BLaER1 treated with 17β-estradiol and CSF1 and Interleukin-3, amounts not matched to agents 10 nM and 100 nM (cell line): Measurements from ENCODE around the gene PRDX6.

ENCODE experiments used
- H3K27ac ChIP-seq, 11 experiments: shearing (Covaris generic); formaldehyde crosslinking; 2 replicates each; pipeline ENCODE4 v1.8.1; 2022
- H3K27me3 ChIP-seq, 11 experiments: shearing (Covaris generic); formaldehyde crosslinking; 2 replicates each; pipeline ENCODE4 v1.8.1; 2022
- H3K36me3 ChIP-seq, 11 experiments: shearing (Covaris generic); formaldehyde crosslinking; 2 replicates each; pipeline ENCODE4 v1.8.1; 2022
- H3K4me1 ChIP-seq, 10 experiments: shearing (Covaris generic); formaldehyde crosslinking; 2 replicates each; pipeline ENCODE4 v1.8.1; 2022
- H3K4me2 ChIP-seq, 11 experiments: shearing (Covaris generic); formaldehyde crosslinking; 2 replicates each; pipeline ENCODE4 v1.8.1; 2022
- H3K4me3 ChIP-seq, 10 experiments: shearing (Covaris generic); formaldehyde crosslinking; 2 replicates each; pipeline ENCODE4 v1.8.1; 2022
- H3K9ac ChIP-seq, 11 experiments: shearing (Covaris generic); formaldehyde crosslinking; 2 replicates each; pipeline ENCODE4 v1.8.1; 2022
- H3K9me3 ChIP-seq, 11 experiments: shearing (Covaris generic); formaldehyde crosslinking; replicated peaks in 1 of 11; 2 replicates each; pipeline ENCODE4 v1.8.1; 2022
- H4K20me1 ChIP-seq, 11 experiments: shearing (Covaris generic); formaldehyde crosslinking; 2 replicates each; pipeline ENCODE4 v1.8.1; 2022
- Cebpa-rat ChIP-seq, 11 experiments: shearing (Covaris generic); IDR thresholded peaks; 2 replicates each; pipeline ENCODE4 v1.8.1; 2022

Gene PRDX6, protein sequence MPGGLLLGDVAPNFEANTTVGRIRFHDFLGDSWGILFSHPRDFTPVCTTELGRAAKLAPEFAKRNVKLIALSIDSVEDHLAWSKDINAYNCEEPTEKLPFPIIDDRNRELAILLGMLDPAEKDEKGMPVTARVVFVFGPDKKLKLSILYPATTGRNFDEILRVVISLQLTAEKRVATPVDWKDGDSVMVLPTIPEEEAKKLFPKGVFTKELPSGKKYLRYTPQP

DNA sequence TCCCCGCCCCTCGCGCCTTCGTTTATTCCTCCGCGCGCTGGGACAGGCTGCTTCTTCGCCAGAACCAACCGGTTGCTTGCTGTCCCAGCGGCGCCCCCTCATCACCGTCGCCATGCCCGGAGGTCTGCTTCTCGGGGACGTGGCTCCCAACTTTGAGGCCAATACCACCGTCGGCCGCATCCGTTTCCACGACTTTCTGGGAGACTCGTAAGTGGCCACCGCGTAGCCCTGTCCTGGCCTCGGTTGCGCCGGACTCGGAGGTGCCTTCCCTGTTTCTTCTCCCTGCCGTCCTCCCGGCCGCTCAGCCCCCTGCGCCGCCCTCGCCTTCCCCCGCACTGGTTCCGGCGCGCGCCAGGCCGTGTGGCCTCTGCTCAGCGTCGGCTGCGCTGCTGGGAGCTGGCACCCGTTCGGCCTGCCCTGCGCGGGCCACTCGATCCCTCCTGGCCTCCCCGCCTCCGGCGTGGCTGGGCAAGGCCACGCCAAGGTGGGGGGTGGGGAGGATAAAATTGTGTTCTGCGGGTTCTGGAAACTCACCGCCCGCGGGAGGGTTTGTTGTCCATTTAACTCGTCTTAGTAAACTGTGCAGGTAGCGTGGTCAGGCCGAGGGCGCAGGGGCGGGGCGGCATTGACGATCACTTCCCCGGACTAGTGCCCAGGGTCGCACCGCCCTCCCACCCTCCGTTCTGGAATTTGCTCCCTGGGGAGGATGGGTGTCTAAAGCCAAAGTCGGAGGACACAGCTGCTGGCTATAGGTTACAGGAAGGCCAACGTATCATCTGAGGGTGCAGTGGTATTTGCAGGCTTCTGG is at the start of gene PRDX6:
Gene PRDX6, plus strand, starts transcription at position 50 of the 808 bp plus-strand sequence. Its CDS starts 63 bp downstream, at position 113.
- H3K27me3 ChIP-seq: no peaks in the 10 kb centered on the region
- peaks cover 0 to 3% (median 2%) of the 10 kb centered on the region in 11 experiments; a peak in 12 of 22 replicates for H3K9me3 ChIP-seq
- peaks cover 9 to 45% (median 23%) of the 10 kb centered on the region in 11 experiments; a peak in 15 of 22 replicates for H4K20me1 ChIP-seq
- H3K4me2 ChIP-seq: peak within 1 kb of the TSS; percentile 91 to 99 (median 95)
- peaks cover 34 to 61% (median 40%) of the 10 kb centered on the region in 10 experiments for H3K4me1 ChIP-seq
- TF ChIP-seq Cebpa-rat (IDR thresholded peaks at IDR 0.05): no peak
- peak within 1 kb of the TSS; percentile 66 to 98 (median 95) for H3K27ac ChIP-seq
- H3K9ac ChIP-seq: peak within 1 kb of the TSS; percentile 88 to 96 (median 95)
- peak within 1 kb of the TSS; percentile 85 to 97 (median 91) for H3K4me3 ChIP-seq
- peaks cover 25 to 39% (median 32%) of the 10 kb centered on the region in 11 experiments for H3K36me3 ChIP-seq

DNA sequence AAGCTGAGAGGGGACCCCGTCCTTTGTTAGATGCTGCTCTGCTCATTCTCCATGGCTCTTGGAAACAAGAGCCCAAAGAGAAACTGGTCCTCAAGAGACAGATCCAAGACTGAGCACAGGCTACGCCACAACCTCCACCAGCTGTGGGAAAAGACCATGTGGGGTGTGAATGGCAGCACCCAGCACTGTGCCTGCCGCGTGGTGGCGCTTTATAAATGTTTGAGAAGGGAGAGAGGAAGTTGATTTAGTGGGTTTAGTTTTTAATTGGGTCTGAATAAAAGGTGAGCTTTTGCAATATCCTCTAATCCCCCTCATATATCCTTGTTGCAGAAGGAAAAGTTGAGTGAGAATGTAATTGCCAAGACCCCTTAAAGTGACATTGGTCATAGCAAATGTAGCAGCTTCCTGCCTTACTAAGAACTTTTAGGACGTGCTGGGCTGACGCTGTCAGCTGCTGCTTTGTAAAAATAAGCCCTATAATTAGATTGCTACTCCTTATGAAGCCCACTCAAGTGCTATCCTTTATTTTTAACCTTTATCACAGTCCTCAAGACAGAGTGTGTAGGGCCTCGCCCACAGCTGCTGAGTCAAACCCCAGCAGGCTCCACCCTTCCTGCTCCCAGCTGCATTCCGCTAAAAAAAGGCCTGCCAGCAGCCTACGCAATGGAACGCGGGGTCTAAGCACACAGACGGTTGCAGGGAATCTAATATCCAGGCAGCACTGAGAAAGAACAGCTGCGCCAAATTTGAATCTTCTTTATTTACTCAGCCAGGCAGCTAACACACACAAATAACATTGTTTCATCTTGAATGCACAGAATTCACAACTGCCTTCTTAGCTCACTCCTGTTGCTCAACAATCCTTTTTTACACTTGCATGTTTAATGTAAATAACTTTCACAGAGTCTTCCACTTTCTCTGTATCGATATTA is 47.4 kb upstream of the PRDX6 start:
- H3K27ac ChIP-seq: peak overlapping the region; percentile 8 to 83 (median 76); a peak in 21 of 22 replicates
- H3K4me3 ChIP-seq: peak overlapping the region; percentile 10 to 62 (median 40); a peak in 16 of 20 replicates

DNA sequence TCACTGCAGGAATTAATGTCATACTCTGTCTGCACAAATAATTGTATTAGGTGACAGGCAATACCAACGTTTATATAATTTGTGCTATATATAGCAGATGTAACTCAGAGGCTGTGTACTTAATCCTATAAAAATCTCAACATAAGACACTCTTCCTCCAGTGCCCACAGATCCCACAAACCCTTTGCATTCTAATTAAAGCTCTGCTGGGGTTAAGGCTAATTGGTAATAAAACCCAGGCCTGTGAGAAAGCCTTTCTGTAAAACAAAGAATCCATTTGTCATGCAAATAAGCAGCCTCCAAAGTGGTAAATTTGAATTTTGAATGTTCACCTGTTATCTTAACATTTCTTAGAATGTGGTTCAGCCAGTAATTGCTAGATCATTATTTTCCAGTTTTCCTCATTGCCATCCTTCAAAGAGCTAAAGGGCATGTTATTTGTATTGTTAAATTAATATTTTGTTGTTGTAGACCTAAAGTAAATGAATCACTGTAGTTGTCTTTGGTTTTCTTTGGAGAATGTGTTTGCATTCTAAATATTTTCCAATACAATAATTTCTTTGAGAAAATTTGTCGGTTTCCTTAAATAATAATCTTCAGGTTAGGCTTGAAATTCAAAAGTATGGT is 46.3 kb upstream of the PRDX6 start:
- H3K27ac ChIP-seq: peak overlapping the region in 9 of 11 experiments; percentile 71 to 83 (median 76); a peak in 18 of 22 replicates
- peak overlapping the region in 8 of 11 experiments; percentile 24 to 72 (median 66); a peak in 11 of 22 replicates for H3K9ac ChIP-seq
- peaks cover 25 to 39% (median 31%) of the 10 kb centered on the region in 10 experiments for H3K4me1 ChIP-seq
- peak overlapping the region in 4 of 10 experiments; percentile 36 to 62 (median 44); a peak in 6 of 20 replicates for H3K4me3 ChIP-seq
- peak overlapping the region; percentile 73 to 89 (median 82) for H3K4me2 ChIP-seq
- H3K27me3 ChIP-seq: no peaks in the 10 kb centered on the region
- H3K9me3 ChIP-seq: no peaks in the 10 kb centered on the region
- H4K20me1 ChIP-seq: no peaks in the 10 kb centered on the region
- no peaks in the 10 kb centered on the region for H3K36me3 ChIP-seq
- TF ChIP-seq Cebpa-rat (IDR thresholded peaks at IDR 0.05): no peak

More for the DNA sequence above, 47.4 kb upstream of the PRDX6 start:
- no peaks in the 10 kb centered on the region for H3K36me3 ChIP-seq
- peak overlapping the region; percentile 73 to 89 (median 82) for H3K4me2 ChIP-seq
- H3K9ac ChIP-seq: peak overlapping the region; percentile 45 to 72 (median 67)
- H4K20me1 ChIP-seq: no peaks in the 10 kb centered on the region
- no peaks in the 10 kb centered on the region for H3K9me3 ChIP-seq
- H3K4me1 ChIP-seq: peaks cover 25 to 43% (median 31%) of the 10 kb centered on the region in 10 experiments
- no peak for TF ChIP-seq Cebpa-rat (IDR thresholded peaks at IDR 0.05)
- H3K27me3 ChIP-seq: no peaks in the 10 kb centered on the region

DNA sequence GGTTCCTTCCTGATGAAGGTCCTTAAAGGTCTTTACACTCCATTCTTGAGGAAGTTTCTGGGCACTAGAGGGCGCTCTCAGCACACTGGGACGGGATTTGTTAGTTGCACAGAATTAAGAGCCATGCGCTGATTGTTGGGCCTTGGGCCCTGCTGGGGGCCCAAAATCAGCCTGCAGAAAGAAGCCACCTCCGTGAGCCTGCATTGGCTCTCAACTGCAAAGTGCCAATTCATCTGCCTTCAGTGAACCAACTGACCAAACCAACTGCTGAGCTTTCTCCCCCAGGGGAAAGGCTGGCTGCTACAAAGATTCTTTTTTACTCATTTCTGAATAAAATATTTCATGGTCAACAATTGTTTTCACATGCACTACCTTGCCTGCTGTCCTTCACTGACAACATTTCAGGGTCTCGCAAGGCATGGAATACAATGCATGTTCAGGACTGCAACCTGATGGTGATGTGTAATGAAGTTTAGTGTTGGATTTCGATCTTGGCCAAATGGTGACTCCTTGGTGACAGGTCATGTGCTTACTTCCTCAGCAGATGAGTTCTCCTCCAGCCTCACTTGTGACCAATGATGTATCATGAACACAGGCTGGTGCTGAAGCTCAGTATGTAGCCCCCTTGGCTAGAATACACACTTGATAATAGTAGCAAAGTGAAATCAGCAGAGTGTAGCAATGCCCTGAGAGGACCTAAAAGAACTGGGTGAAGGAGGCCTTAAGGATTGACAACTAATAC is 45.7 kb upstream of the PRDX6 start:
- Histone ChIP-seq H3K4me3 (no peak overlapping the region), H3K4me1 (peaks cover 25 to 33% (median 30%) of the 10 kb centered on the region in 10 experiments), H3K36me3 (no peaks in the 10 kb centered on the region), H3K4me2 (peak overlapping the region in 2 of 11 experiments; percentile 82 to 86; a peak in 2 of 22 replicates), H4K20me1 (no peaks in the 10 kb centered on the region), H3K9me3 (no peaks in the 10 kb centered on the region), H3K27me3 (no peaks in the 10 kb centered on the region), H3K27ac (no peak overlapping the region), H3K9ac (no peak overlapping the region; a peak in 1 of 22 replicates)
- TF ChIP-seq Cebpa-rat (IDR thresholded peaks at IDR 0.05): no peak

DNA sequence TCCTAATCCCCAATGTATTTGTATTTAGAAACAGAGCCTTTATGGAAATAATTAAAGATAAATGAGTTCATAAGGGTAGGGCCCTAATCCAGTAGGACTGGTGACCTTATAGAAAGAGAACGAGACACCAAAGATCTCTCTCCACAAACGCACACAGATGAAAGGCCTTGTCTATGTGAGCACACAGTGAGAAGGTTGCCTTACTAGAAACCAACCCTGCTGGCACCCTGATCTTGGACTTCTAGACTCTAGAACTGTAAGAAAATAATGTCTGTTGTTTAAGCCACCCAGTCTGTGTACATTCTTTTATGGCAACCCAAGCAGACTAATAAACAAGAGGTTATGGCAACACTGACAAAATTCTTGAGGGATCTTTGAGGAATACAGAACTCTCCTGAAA is 44.8 kb upstream of the PRDX6 start:
- Histone ChIP-seq H3K4me3 (no peak overlapping the region), H3K9ac (no peak overlapping the region), H3K27me3 (no peaks in the 10 kb centered on the region), H3K27ac (no peak overlapping the region), H4K20me1 (no peaks in the 10 kb centered on the region), H3K9me3 (no peaks in the 10 kb centered on the region), H3K4me2 (no peak overlapping the region), H3K4me1 (peaks cover 25 to 33% (median 30%) of the 10 kb centered on the region in 10 experiments), H3K36me3 (no peaks in the 10 kb centered on the region)
- TF ChIP-seq Cebpa-rat (IDR thresholded peaks at IDR 0.05): no peak

DNA sequence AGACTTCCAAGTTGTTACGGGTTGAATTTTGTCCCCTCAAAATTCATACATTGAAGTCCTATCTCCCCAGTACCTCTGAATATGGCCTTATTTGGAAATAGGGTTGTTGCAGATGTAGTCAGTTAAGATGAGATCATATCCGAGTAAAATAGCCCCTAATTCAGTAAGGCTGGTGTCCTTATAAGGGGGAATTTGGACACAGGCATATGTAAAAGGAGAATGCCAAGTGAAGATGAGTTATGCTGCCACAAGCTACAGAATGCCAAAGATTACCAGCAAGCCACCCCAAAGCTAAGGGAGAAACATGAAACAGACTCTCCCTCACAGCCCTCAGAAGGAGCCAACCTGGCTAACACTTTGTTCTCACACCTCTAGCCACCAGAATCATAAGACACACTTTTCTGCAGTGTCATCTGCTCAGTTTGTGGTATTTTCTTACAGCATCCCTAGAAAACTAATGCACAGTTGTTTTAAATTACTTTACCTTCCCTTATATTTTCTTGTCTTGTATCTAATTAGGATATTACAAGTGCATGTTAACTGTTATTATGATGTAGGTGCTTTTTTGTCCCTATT is 43.3 kb upstream of the PRDX6 start:
- H3K9ac ChIP-seq: no peak overlapping the region
- H3K27ac ChIP-seq: no peak overlapping the region
- H3K4me1 ChIP-seq: peaks cover 22 to 29% (median 26%) of the 10 kb centered on the region in 10 experiments
- peaks cover 0 to 3% (median 0%) of the 10 kb centered on the region in 11 experiments; a peak in 1 of 22 replicates for H3K36me3 ChIP-seq
- no peaks in the 10 kb centered on the region for H3K9me3 ChIP-seq
- no peaks in the 10 kb centered on the region for H4K20me1 ChIP-seq
- H3K27me3 ChIP-seq: no peaks in the 10 kb centered on the region
- no peak overlapping the region for H3K4me2 ChIP-seq
- no peak for TF ChIP-seq Cebpa-rat (IDR thresholded peaks at IDR 0.05)
- H3K4me3 ChIP-seq: no peak overlapping the region

DNA sequence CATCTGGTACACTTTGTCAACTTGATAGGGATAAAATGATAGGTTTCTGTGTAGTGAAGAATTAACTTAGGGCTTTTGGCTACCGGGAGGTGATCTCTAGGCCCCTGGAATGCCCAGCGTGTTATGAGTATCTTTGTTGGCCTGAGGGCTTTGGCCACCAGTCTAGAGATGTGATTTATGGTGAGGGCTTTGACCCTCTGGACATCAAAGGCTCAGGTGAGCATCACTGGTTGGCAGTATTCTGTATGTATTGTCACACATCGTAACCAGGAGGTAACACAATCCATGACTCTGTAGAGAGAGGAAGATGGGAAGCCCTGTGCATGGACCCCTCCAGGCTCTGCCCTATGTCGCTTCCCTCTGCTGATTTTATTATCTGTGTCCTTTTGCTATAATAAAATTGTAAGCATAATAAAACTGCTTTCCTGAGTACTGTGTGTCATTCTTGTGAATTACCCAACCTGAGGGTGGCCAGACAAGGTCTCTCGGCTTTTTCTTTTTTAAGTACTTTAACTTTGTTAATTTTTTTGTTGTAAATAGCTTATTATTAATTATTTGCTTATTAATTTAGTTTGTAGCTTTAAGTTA is 40.2 kb upstream of the PRDX6 start:
- Histone ChIP-seq H3K9me3 (no peaks in the 10 kb centered on the region), H3K4me1 (no peaks in the 10 kb centered on the region), H3K4me3 (no peak overlapping the region), H3K27ac (no peak overlapping the region), H4K20me1 (no peaks in the 10 kb centered on the region), H3K27me3 (no peaks in the 10 kb centered on the region), H3K36me3 (peaks cover 0 to 8% (median 0%) of the 10 kb centered on the region in 11 experiments; a peak in 3 of 22 replicates), H3K9ac (no peak overlapping the region), H3K4me2 (no peak overlapping the region)
- TF ChIP-seq Cebpa-rat (IDR thresholded peaks at IDR 0.05): no peak
